T-helper 1 cell (primary cell): Measurements from ENCODE around the gene PON1.

Experiments used
- DNase-seq, 5 donors: peaks; one replicate each; pipeline ENCODE4 v3.0.0-alpha.2; 2012 to 2020

Gene PON1

DNA sequence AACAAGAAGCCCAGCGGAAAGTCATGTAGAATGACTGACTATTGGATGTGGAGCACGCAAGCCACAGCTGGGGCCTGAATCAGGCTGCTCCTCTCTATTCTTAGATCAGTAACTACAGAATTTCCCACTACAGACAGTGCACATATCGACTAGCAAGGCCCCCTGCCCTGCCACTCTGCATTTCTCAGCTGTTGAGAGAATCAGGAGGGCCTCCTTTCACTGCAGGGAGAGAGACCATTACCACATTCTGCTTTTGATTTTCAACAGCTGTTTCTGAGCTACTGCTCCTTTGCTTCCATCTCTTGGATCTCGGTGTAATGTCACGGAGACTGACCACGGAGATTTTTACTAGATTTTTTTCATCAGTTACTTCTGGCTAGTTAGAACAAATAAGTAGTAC is 73.8 kb downstream of the PON1 start:
- no peak for DNase-seq
